HG02678 (cell line): Measurements from ENCODE around the gene EVX1.

Source experiments
- ATAC-seq: cut with Tn5 transposase; IDR thresholded peaks from one replicate; pipeline ENCODE4 v1.9.1; 2021; ENCODE audit warnings: mild to moderate bottlenecking, moderate library complexity; ENCODE audit not compliant: unreplicated experiment

Gene EVX1

GRCh38 chr7:27242555-27243339 lies at the start of gene EVX1:
Gene EVX1, plus strand, starts transcription at chr7:27242802. Its CDS starts 229 bp downstream, at chr7:27243031.
- no peak for ATAC-seq

- ATAC-seq, result no peak
Observed at GRCh38 chr7:27193335-27194001, 49.1 kb upstream of the EVX1 start.

- ATAC-seq, result no peak
Observed at GRCh38 chr7:27194002-27194352, 48.6 kb upstream of the EVX1 start.

- ATAC-seq, result no peak
Observed at GRCh38 chr7:27194686-27195379, 47.8 kb upstream of the EVX1 start.

- no peak for ATAC-seq
Observed at GRCh38 chr7:27196287-27196767, 46.3 kb upstream of the EVX1 start.

GRCh38 chr7:27197137-27198042 lies 45.2 kb upstream of the EVX1 start:
- ATAC-seq, result no peak

GRCh38 chr7:27198138-27198841 lies 44.3 kb upstream of the EVX1 start:
- ATAC-seq, result no peak

GRCh38 chr7:27198871-27199801 lies 43.5 kb upstream of the EVX1 start:
- no peak for ATAC-seq

GRCh38 chr7:27199849-27200760 lies 42.5 kb upstream of the EVX1 start, which contains the start of gene HOXA13:
Gene HOXA13, minus strand, starts transcription at chr7:27200091. Its CDS starts 14 bp downstream, at chr7:27200077.
- no peak for ATAC-seq

GRCh38 chr7:27200761-27201579 lies 41.6 kb upstream of the EVX1 start:
- ATAC-seq, result no peak

- no peak for ATAC-seq
Observed at GRCh38 chr7:27201580-27202017, 41.0 kb upstream of the EVX1 start.

GRCh38 chr7:27202018-27202861 lies 40.4 kb upstream of the EVX1 start:
- no peak for ATAC-seq

GRCh38 chr7:27202862-27203134 lies 39.8 kb upstream of the EVX1 start:
- ATAC-seq, result no peak

GRCh38 chr7:27203365-27203953 lies 39.1 kb upstream of the EVX1 start:
- no peak for ATAC-seq

GRCh38 chr7:27203964-27204594 lies 38.5 kb upstream of the EVX1 start:
- ATAC-seq, result no peak
